Activated B cell treated with CpG ODN at 0.5 μM for 24 hours (primary cell): ENCODE data around the gene UQCR11. TPM values are rescaled to one million over a fixed set of nuclear protein-coding genes. Genes with fewer than 3 reads are reported as not detected.

Experiments
- ATAC-seq: fragments of 200-7000 bp; cut with Tn5 transposase; one replicate; pipeline ENCODE4 v1.10.0; 2021; ENCODE audit warnings: low read depth, mild to moderate bottlenecking, moderate library complexity
- CTCF ChIA-PET: fragments of 350-600 bp; sonication (Branson Sonifier 250); formaldehyde crosslinking; loops from one replicate; lab custom pipeline; 2021; ENCODE audit warnings: antibody characterized with exemption; lab: Charles Lee
- POLR2A ChIA-PET: fragments of 350-600 bp; sonication (Branson Sonifier 250); formaldehyde crosslinking; loops from one replicate; lab custom pipeline; 2021; ENCODE audit warnings: antibody characterized with exemption; lab: Charles Lee
- DNase-seq: peaks from one replicate; pipeline ENCODE4 v3.0.0; 2022
- H3K27ac Mint-ChIP-seq: one replicate; pipeline ENCODE4 v1.8.0; 2020; ENCODE audit warnings: mixed read lengths
- H3K27me3 Mint-ChIP-seq: one replicate; pipeline ENCODE4 v1.8.0; 2021; ENCODE audit warnings: mixed read lengths
- H3K36me3 Mint-ChIP-seq: one replicate; pipeline ENCODE4 v1.8.0; 2021; ENCODE audit warnings: low read depth, mixed read lengths
- H3K4me1 Mint-ChIP-seq: one replicate; pipeline ENCODE4 v1.8.0; 2021; ENCODE audit warnings: mixed read lengths
- H3K4me3 Mint-ChIP-seq: one replicate; pipeline ENCODE4 v1.8.0; 2020; ENCODE audit warnings: mild to moderate bottlenecking, mixed read lengths
- H3K9me3 Mint-ChIP-seq: one replicate; pipeline ENCODE4 v1.8.0; 2020; ENCODE audit warnings: mixed read lengths
- intact Hi-C: fragments of 100-400 bp; cut with micrococcal nuclease; formaldehyde crosslinking; loops from one replicate; pipeline ENCODE4 v1.15.1; 2024
- total RNA-seq: library from RNA; stranded (reverse); gene quantifications from 2 replicates; pipeline ENCODE4 v1.2.3, GENCODE V29; 2022
- TF ChIP-seq, protein P1 (sequence below): fragments of 200-600 bp; IDR thresholded peaks from one replicate; pipeline ENCODE4 v1.8.0; 2022; ENCODE audit warnings: antibody characterized with exemption, mild to moderate bottlenecking

Gene UQCR11
- total RNA-seq, 1 donor from 2014 or later, result 117 TPM

DNA sequence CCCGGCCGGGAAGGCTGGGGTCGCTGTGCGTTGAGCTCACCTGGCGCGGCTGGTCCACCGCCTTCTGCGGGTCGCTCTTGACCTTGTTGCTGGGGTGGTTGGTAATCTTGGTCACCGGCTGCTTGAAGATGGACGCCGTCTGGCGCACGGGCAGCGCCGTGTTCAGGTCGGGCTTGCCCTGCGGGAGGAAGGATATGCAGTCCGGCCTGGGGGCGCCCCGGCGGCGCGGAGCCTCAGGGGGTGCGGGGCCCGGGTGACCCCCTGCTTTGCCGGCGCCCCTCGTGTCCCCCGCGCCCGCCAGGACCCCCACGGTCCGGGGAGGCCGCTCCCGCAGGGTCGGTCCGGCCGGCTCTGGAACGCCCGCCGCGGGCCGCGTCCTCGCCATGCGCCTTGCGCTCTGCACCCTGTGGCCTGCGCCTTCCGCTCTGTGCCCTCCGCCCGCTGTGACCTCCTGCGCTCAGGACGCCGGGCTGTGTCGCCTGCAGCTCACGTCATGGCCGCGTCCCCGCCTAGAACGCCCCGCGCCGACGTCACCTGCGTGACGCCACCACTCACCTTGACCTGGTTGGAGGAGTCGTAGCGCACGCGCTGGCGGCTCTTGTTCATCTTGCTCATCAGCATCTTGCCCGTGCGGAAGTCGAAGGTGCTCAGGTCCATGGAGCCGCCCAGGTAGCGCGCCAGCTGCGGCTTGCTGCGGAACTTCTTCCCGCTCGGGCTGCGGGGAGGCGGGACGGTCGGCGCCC lies 20.6 kb downstream of the UQCR11 start:
- ChIA-PET CTCF (interaction anchor here (1.0 kb wide), 1 partner anchor 38 kb away, joined by 3 read pairs; no protein-coding TSS in a partner anchor), POLR2A (no interaction called here)
- Mint-ChIP-seq H3K27me3 (no peaks in the 10 kb centered on the region), H3K4me3 (no peak overlapping the region), H3K9me3 (no peaks in the 10 kb centered on the region), H3K36me3 (peaks cover 50% of the 10 kb centered on the region), H3K4me1 (peaks cover 7% of the 10 kb centered on the region), H3K27ac (no peak overlapping the region)
- intact Hi-C loops, result no loop called here
- TF ChIP-seq, protein P1, sequence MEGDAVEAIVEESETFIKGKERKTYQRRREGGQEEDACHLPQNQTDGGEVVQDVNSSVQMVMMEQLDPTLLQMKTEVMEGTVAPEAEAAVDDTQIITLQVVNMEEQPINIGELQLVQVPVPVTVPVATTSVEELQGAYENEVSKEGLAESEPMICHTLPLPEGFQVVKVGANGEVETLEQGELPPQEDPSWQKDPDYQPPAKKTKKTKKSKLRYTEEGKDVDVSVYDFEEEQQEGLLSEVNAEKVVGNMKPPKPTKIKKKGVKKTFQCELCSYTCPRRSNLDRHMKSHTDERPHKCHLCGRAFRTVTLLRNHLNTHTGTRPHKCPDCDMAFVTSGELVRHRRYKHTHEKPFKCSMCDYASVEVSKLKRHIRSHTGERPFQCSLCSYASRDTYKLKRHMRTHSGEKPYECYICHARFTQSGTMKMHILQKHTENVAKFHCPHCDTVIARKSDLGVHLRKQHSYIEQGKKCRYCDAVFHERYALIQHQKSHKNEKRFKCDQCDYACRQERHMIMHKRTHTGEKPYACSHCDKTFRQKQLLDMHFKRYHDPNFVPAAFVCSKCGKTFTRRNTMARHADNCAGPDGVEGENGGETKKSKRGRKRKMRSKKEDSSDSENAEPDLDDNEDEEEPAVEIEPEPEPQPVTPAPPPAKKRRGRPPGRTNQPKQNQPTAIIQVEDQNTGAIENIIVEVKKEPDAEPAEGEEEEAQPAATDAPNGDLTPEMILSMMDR, result no peak
- DNase-seq (no peak), ATAC-seq (no peak)

DNA sequence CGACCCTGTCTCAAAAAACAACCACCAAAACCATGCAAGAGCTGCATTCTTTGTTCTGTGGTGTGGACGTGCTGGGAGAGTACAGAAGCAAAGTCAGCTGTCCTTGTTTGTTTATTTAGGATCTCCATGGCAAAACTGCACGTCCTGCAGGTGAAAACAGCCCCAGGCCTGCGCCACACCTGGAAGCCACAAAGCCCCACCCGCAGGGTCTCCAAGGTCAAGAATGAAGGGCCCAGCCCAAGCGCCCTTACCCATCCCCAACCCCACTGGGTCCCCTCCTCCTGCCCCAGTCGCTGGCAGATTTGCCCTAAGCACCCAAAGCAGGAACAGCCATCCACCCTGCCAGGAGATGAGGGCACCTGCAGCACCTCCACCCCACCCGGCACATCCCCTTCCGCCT lies 23.1 kb downstream of the UQCR11 start:
- ChIA-PET POLR2A (interaction anchor here (0.6 kb wide), 1 partner anchor 9 kb away, joined by 7 read pairs; no protein-coding TSS in a partner anchor), CTCF (no interaction called here)
- intact Hi-C loops, result no loop called here
- no peak overlapping the region for H3K4me3 Mint-ChIP-seq
- peaks cover 65% of the 10 kb centered on the region for H3K36me3 Mint-ChIP-seq
- no peak for DNase-seq
- no peak for ATAC-seq
- H3K4me1 Mint-ChIP-seq, result peaks cover 5% of the 10 kb centered on the region
- H3K27me3 Mint-ChIP-seq, result no peaks in the 10 kb centered on the region
- no peaks in the 10 kb centered on the region for H3K9me3 Mint-ChIP-seq
- TF ChIP-seq, protein P1, result no peak
- no peak overlapping the region for H3K27ac Mint-ChIP-seq

DNA sequence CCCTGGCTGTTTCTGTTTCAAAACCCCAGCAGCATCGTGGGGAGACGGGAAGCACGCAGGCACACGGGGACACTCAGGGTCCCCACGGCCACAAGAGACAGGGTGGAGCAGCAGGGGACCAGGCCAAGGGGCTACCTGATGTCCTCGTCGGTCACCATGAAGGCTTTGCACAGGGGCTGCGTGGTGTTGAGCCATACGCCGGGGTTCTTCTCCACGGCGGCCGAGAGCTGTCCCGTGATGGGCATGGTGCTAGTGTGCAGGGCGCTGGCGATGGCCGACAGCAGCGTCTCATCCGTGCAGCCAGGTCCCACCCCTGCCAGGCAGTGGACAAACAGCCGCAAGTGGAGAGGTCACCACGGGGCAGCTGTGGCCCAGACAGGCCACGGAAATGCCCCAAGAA lies 24.3 kb downstream of the UQCR11 start:
- POLR2A ChIA-PET, result no interaction called here
- H3K27me3 Mint-ChIP-seq, result no peaks in the 10 kb centered on the region
- CTCF ChIA-PET, result no interaction called here
- TF ChIP-seq, protein P1, result no peak
- DNase-seq (no peak), ATAC-seq (no peak)
- H3K4me3 Mint-ChIP-seq, result no peak overlapping the region
- H3K9me3 Mint-ChIP-seq, result no peaks in the 10 kb centered on the region
- intact Hi-C loops, result no loop called here
- peaks cover 2% of the 10 kb centered on the region for H3K4me1 Mint-ChIP-seq
- peaks cover 66% of the 10 kb centered on the region for H3K36me3 Mint-ChIP-seq
- no peak overlapping the region for H3K27ac Mint-ChIP-seq

DNA sequence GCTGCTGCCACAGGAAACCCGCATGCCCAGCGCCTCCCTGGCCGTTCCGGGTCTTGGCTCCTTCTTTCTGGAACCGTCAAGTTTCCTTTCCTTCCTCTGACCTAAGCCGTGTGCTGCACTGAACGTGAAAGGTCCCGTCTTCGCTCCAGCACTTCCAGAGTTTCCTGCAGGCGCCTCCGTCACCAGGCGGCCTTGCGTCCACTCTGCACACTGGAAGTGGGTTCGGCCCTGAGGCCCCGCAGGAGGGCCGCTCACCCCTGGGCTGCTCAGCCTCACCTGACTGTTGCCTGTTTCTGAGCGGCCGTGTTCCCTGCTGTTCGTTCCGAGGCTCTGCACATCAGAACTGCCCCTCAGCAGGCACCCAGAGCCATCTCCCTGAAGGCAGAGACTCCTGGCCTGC lies 24.9 kb downstream of the UQCR11 start:
- POLR2A ChIA-PET, result no interaction called here

DNA sequence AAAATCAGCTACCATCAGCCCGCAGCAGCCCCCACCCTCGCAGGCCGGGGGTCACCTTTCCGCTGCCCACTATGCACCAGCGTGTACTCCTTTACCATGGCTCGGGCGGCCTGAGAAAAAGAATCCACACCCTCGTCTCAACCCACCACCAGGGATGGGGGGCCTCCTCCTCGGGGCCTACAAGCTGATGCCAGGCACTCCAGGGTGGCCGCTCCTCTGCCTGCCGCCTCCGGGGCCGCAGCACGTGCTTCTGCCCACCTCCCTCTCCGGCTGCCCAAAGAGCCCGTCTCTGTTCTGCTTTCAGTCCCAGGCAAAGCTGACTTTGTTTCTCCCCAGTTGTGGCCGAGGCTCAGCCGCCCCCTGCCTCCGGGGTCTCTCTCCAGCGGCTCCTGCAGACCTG lies 26.0 kb downstream of the UQCR11 start:
- DNase-seq, result no peak
- Mint-ChIP-seq H3K9me3 (no peaks in the 10 kb centered on the region), H3K36me3 (peaks cover 61% of the 10 kb centered on the region), H3K4me3 (no peak overlapping the region), H3K27ac (no peak overlapping the region), H3K27me3 (no peaks in the 10 kb centered on the region), H3K4me1 (no peaks in the 10 kb centered on the region)
- POLR2A ChIA-PET, result no interaction called here
- intact Hi-C loops, result no loop called here
- no peak for ATAC-seq
- TF ChIP-seq, protein P1, result no peak
- CTCF ChIA-PET, result no interaction called here

More for the DNA sequence above, 24.9 kb downstream of the UQCR11 start:
- H3K36me3 Mint-ChIP-seq, result peaks cover 67% of the 10 kb centered on the region
- DNase-seq (no peak), ATAC-seq (no peak)
- no peaks in the 10 kb centered on the region for H3K27me3 Mint-ChIP-seq
- H3K27ac Mint-ChIP-seq, result no peak overlapping the region
- TF ChIP-seq, protein P1, result no peak
- intact Hi-C loops, result no loop called here
- no peaks in the 10 kb centered on the region for H3K9me3 Mint-ChIP-seq
- CTCF ChIA-PET, result no interaction called here
- H3K4me1 Mint-ChIP-seq, result no peaks in the 10 kb centered on the region
- no peak overlapping the region for H3K4me3 Mint-ChIP-seq
